ENCODE measurements around the gene RAB28. TPM values are rescaled to one million over a fixed set of nuclear protein-coding genes. Genes with fewer than 3 reads are reported as not detected.

Gene RAB28
- total and polyA plus RNA-seq, 2 of the 8 experiments (the other 6 are each of a cell fraction or from before 2014, with no cell fraction given): 16.0 to 18.7 TPM

GRCh38 chr4:13432453-13432852 is 51.7 kb downstream of the RAB28 start:
- FAIRE-seq: peak; percentile 39
- H3K4me2 ChIP-seq (ENCODE audit: insufficient read depth in 1 of 2, low read depth in 2 of 2, low read length in 2 of 2): no peak overlapping the region

More at GRCh38 chr4:13432453-13432852, 51.7 kb downstream of the RAB28 start:
- Histone ChIP-seq H4K5ac (ENCODE audit: insufficient read length, low read depth, low read length) (no peak overlapping the region), H3K4me1 (replicated peaks in 1 of 4; ENCODE audit: control insufficient read depth in 3 of 4, insufficient read depth in 4 of 4, low read length in 3 of 4) (peaks cover 0 to 6% (median 3%) of the 10 kb centered on the region in 4 experiments; a peak in 3 of 7 replicates), H3K9me3 (ENCODE audit: insufficient read depth in 2 of 2, low read depth in 1 of 2, low read length in 1 of 2) (no peaks in the 10 kb centered on the region), H2AFZ (ENCODE audit: low read length) (no peak overlapping the region), H4K91ac (replicated peaks; ENCODE audit: insufficient read length, low read length) (no peak overlapping the region), H3K56ac (replicated peaks; ENCODE audit: insufficient read length, low read depth, low read length) (no peak overlapping the region), H3K36me3 (ENCODE audit: control insufficient read depth in 2 of 4, insufficient read depth in 4 of 4, low read length in 3 of 4) (no peaks in the 10 kb centered on the region), H4K20me1 (replicated peaks in 1 of 2; ENCODE audit: control insufficient read depth in 1 of 2, insufficient read depth in 2 of 2, low read length in 2 of 2) (peaks cover 0 to 4% of the 10 kb centered on the region in 2 experiments), H3K14ac (ENCODE audit: insufficient read length) (no peak overlapping the region), H3K27ac (ENCODE audit: low read depth, low read length) (no peak overlapping the region), H2BK12ac (ENCODE audit: low read depth, low read length) (no peak overlapping the region), H3K27me3 (replicated peaks in 1 of 4; ENCODE audit: control insufficient read depth in 3 of 4, extremely low read depth in 1 of 4, insufficient read depth in 3 of 4, low read length in 3 of 4) (no peaks in the 10 kb centered on the region), H3K4me3 (ENCODE audit: extremely low read depth in 1 of 4, insufficient read depth in 2 of 4, low read depth in 3 of 4, low read length in 4 of 4) (no peak overlapping the region), H3K79me1 (ENCODE audit: low read depth, low read length) (peaks cover 4% of the 10 kb centered on the region; the same call in 1 of the 2 replicates), H3K18ac (ENCODE audit: extremely low read depth, low read length) (no peak overlapping the region), H2BK5ac (ENCODE audit: low read depth, low read length) (no peak overlapping the region), H3K23me2 (ENCODE audit: low read depth, low read length) (no peaks in the 10 kb centered on the region; the same call in 1 of the 2 replicates), H2BK120ac (replicated peaks; ENCODE audit: low read depth, low read length) (no peak overlapping the region), H4K8ac (ENCODE audit: extremely low read depth, insufficient read depth, low read length) (no peak overlapping the region), H2BK15ac (ENCODE audit: low read length) (no peak overlapping the region), H3K9ac (replicated peaks in 1 of 4; ENCODE audit: extremely low read depth in 1 of 4, low read depth in 3 of 4, low read length in 3 of 4) (no peak overlapping the region), H3K79me2 (ENCODE audit: control insufficient read depth in 1 of 2, insufficient read depth in 2 of 2, low read length in 2 of 2) (peaks cover 0 to 18% of the 10 kb centered on the region in 2 experiments; a peak in 1 of 4 replicates), H2AK5ac (ENCODE audit: low read depth, low read length) (no peak overlapping the region), H2BK20ac (ENCODE audit: low read length) (no peak overlapping the region), H3K4ac (replicated peaks; ENCODE audit: insufficient read length, low read depth, low read length) (no peak overlapping the region), H3K23ac (ENCODE audit: insufficient read length) (no peak overlapping the region)
- POLR2A ChIA-PET (ENCODE audit: partially characterized antibody): interaction anchor here (1.0 kb wide), 1 partner anchor 13 kb away, joined by 5 read pairs; no protein-coding TSS in a partner anchor
- CTCF ChIA-PET (ENCODE audit: partially characterized antibody): interaction anchor here (0.7 to 4.1 kb wide), 23 partner anchors 9 to 580 kb away, joined by 3 to 45 read pairs (median 5); partner anchors contain the start of gene RAB28
- no peak for DNase-seq (ENCODE audit: low read depth in 1 of 2, low spot score in 2 of 2)
- TF ChIP-seq CBX8 (IDR thresholded peaks at IDR 0.05; ENCODE audit: borderline replicate concordance, low read depth, low read length) (no peak), RNF2 (IDR thresholded peaks at IDR 0.05; ENCODE audit: borderline replicate concordance, low read depth, low read length, missing control alignments, poor library complexity, severe bottlenecking) (no peak), SIN3A (conservative IDR thresholded peaks at IDR 0.05 in 1 of 2, IDR thresholded peaks at IDR 0.05 in 1 of 2; ENCODE audit: low read depth in 1 of 2, low read length in 2 of 2) (no peak), POLR2A (IDR thresholded peaks at IDR 0.05; ENCODE audit: control extremely low read depth in 1 of 2, low read depth in 2 of 2, low read length in 2 of 2) (no peak), FOSL1 (IDR thresholded peaks at IDR 0.05; ENCODE audit: insufficient read depth, low read depth, low read length) (no peak)
- WGBS, 2 experiments (ENCODE audit: extremely low coverage in 1 of 2, insufficient coverage in 1 of 2, insufficient read length in 1 of 2, insufficient replicate concordance in 2 of 2, low coverage in 1 of 2, low lambda C conversion rate in 2 of 2, missing lambda C conversion rate in 1 of 2): 80% methylated on average over 1 of the region's 1 CpG; no CpG with 5 or more reads in 1 of the 2 experiments

Measured in H1 (cell line).